Lung microvascular endothelial cell (primary cell): ENCODE results near the gene MAPK8IP3. TPM values are rescaled to one million over a fixed set of nuclear protein-coding genes. Genes with fewer than 3 reads are reported as not detected.

ENCODE experiments used
- DNase-seq, 2 donors: peaks; one replicate each; pipeline versions ENCODE4 v3.0.0 to v3.0.0-alpha.2; 2010; ENCODE audit warnings: low read depth in 2 of 2
- total RNA-seq: library from RNA; depleted of rRNA; stranded (reverse); fragments of >200 nt; gene quantifications from 2 replicates; pipeline ENCODE4 v1.2.1, GENCODE V29; 2014

MAPK8IP3 gene
- total RNA-seq, 1 donor from 2014 or later: 22.0 TPM

GRCh38 chr16:1773703-1774447, 67.9 kb downstream of the MAPK8IP3 start:
- peak; percentile 22 to 39 for DNase-seq

- DNase-seq: no peak
Measured at GRCh38 chr16:1774448-1774780, 68.4 kb downstream of the MAPK8IP3 start.

GRCh38 chr16:1775006-1775845, 69.2 kb downstream of the MAPK8IP3 start:
- DNase-seq: no peak

- DNase-seq: no peak
Measured at GRCh38 chr16:1775846-1776671, 70.1 kb downstream of the MAPK8IP3 start.

- DNase-seq: no peak
Measured at GRCh38 chr16:1776672-1776955, 70.6 kb downstream of the MAPK8IP3 start.

GRCh38 chr16:1776991-1777374, 71.0 kb downstream of the MAPK8IP3 start:
- DNase-seq: no peak

- no peak for DNase-seq
Measured at GRCh38 chr16:1777375-1778199, 71.6 kb downstream of the MAPK8IP3 start.

- DNase-seq: no peak
Measured at GRCh38 chr16:1778200-1779179, 72.5 kb downstream of the MAPK8IP3 start.

GRCh38 chr16:1779234-1779701, 73.3 kb downstream of the MAPK8IP3 start:
- no peak for DNase-seq

- DNase-seq: no peak
Measured at GRCh38 chr16:1779741-1780676, 74.0 kb downstream of the MAPK8IP3 start.

GRCh38 chr16:1780677-1781072, 74.7 kb downstream of the MAPK8IP3 start:
- DNase-seq: no peak

- DNase-seq: no peak
Measured at GRCh38 chr16:1781254-1781653, 75.3 kb downstream of the MAPK8IP3 start.

GRCh38 chr16:1781758-1782407, 75.9 kb downstream of the MAPK8IP3 start:
- DNase-seq: peak; percentile 35

- peak; percentile 100 for DNase-seq
Measured at GRCh38 chr16:1782408-1783264, 76.6 kb downstream of the MAPK8IP3 start, which contains the start of the genes NUBP2 and SPSB3. Gene NUBP2 (plus strand): TSS chr16:1782960. CDS start chr16:1783021, 61 bp downstream. Gene SPSB3 (minus strand): TSS chr16:1782571. CDS start chr16:1781483, 1,088 bp downstream.

GRCh38 chr16:1784977-1785845, 79.2 kb downstream of the MAPK8IP3 start:
- no peak for DNase-seq

GRCh38 chr16:1785846-1786170, 79.8 kb downstream of the MAPK8IP3 start:
- DNase-seq: no peak
